GM18861 (cell line): ENCODE results near the gene GPC5.

Source experiments
- ATAC-seq: cut with Tn5 transposase; IDR thresholded peaks from one replicate; pipeline ENCODE4 v1.9.1; 2021; ENCODE audit not compliant: unreplicated experiment

The GPC5 gene

DNA sequence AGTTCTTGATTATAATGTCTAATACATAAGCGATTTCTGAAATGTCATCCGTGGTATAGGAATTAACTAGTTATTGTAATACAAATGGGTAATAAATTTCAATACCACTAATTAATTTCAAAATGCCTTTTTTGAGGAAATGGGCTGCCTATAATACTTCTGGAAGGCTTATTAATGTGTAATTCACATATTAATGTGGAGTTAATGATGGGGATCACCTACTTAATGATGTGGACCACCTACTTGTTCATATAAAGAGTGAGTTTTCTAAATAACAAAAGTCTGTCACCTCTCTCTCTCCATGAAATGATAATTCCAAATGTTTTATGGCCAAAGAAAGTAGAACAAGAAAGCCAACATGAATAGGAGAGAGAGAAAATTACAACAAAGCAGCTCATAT lies 914.4 kb downstream of the GPC5 start:
- no peak for ATAC-seq

DNA sequence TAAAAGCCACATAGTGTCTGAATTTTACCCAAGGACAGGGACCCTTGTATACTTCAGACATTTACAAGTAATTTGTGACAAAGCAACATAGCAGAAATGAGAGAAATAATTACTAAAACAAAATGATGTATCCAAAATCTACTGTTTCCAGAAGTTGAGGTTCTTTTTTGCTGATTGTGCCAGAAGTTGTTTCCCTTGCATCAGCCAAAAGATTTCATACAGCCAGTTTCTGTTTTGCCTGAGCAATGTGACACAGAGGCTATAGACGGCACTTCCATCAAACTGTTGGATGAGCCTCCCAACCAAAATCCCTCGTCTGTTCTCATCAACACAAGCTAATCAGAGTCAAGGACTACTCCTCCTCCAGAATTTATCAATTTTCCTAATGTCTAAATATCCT lies 915.0 kb downstream of the GPC5 start:
- no peak for ATAC-seq

DNA sequence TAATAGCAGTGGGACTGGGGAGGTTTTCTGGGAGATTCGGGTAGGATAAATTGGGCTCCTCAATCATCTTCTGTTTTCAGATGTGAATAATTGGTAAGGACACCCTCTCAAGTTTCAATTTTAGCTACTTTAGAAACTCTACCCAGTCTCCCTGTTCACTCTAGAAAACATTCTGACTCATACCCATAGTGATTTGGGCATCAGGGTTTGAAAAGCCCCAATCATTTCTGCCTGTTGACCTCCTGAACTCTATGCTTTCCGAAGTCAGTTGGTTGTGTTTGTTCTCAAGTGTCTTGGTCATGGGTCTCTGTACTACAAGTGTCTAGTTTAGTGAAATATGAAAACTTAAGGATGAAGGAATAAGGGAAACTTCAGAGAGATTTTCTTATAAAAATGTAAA lies 916.8 kb downstream of the GPC5 start:
- no peak for ATAC-seq

DNA sequence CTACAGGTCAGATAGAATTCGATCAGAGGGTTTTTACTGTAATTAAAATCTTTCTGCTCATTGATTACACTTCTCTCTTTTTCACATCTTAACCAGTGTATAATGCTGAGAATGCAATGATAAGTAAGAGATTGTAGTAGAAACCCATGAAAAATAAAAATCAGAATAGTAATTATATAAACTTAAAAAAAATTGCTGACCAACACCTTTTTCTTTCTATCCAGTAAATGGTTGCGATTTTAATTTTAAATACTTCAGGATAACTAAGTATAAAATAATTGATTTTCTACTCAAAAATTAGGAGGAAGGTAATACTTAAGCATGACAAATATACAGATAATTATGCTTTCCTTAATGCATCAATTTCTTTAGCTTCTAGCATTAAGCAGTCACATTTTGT lies 917.6 kb downstream of the GPC5 start:
- ATAC-seq = no peak

DNA sequence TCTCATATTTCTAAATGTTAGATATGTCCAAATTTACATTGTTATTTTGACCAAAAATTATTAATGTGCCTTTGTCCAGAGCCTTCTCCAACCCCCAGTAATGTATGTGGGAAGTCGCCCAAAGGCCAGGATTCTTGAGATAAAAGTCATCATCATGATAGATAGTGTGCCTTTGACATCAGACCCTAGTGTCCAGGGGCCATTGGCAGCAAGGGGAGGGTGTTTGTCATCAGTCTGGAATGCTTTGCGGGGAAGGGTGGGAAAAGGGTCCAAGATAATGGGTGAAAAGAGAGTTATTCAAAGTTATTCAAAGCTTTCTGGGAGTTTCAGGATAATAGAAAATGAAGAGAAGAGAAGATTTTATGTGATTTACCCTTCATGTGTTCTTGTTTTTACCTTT lies 918.6 kb downstream of the GPC5 start:
- ATAC-seq = no peak

DNA sequence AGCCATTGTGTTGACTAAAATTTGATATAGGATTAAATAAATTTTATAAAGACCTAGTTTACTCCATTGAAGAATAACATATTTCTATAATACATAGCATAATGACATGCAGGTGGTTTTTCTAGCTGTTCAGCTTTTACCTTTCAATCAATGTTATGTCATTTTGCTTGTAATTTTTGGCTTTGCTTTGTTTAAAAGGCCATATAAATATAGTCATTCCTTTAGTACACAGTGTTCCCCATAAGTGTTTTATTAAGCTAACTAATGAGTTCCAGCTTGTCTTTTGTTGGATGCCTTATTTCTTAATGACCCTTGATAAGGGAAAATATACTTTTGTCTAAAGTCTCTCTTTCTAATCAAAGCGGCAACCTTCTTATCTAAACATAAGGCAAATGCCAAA lies 921.9 kb downstream of the GPC5 start:
- no peak for ATAC-seq

DNA sequence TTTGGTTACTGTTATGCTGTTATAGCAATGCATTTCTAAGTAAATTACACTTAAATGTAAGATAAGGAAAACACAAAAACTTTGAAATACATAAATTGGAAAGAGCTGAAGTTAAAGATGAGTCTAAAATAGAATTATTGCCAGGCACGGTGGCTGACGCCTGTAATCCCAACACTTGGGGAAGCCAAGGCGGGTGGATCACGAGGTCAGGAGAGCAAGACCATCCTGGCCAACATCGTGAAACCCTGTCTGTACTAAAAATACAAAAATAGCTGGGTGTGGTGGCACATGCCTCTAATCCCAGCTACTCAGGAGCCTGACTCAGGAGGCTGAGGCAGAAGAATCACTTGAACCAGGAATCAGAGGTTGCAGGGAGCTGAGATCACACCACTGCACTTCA lies 922.8 kb downstream of the GPC5 start:
- ATAC-seq = no peak

DNA sequence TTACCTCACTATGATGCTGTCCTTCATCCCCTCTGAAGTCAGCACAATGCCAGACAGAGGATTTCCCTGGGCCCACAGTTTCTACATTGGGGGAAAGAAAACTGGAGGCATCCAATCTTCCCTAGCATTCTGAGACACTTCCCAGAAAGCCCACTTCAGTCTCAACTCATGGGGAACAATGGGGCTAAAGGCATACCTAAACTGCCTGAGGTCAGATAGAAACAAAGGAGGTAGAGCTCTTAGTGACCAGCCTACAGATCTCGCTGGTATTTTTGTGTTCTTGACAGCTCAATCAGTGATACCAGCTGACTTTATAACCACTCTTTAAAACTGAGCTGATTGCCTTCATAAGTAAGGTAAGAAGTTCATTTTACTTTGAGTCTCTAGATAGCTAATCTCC lies 947.2 kb downstream of the GPC5 start:
- ATAC-seq = no peak

DNA sequence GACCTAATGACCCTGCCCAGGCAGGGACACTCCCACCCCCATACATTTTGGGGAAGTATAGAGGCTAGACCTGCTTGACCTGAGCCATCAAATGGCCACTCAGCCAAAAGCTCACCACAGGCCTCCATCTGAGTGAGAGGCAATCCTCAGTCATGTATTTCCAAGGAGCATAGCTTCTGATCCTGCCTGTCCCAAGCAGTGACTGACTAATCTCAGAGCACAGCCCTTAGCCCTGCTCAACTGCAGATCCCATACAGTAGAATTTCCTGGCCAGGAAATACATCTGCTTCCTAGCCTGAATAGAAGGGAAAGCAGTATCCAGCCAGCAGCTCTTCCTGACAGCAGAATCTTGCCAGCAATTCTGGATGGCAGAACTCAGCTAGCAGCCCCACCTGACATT lies 947.6 kb downstream of the GPC5 start:
- ATAC-seq = no peak

DNA sequence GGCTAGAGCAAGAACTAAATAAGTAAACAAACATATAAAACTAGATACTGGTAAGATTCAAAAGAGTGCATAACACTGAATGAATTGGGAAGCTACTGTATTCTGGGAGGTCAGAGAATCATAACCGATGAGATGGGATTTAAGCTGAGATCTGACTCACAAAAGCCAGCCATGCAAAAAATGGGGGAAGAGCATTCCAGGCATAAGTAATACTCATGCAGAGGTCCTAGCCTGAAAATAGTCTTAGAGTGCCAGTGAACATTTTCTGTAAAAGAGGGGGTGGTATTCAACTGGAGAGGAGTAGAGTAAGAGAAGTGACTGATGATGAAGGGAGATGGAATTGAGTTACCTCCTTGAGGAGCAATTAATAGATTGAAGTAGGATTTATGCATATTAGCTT lies 956.2 kb downstream of the GPC5 start:
- no peak for ATAC-seq

DNA sequence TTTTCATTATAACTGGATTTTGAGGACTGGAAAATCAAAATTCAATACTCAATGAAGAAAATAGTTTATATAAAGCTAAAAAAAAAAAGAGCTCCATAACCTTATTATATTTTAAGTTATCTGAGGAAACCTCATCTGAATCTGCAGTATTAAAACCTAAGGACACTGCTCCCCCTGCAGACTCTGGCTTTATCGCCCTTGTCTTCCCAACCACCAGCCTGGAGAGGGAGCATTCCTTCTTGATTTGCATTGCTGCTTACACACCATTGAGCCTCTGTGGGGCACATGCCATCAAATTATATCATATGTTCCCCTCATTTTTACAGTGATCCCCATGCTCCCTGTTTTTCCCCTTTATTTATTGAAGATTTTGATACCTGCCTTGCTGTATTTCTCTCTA lies 956.8 kb downstream of the GPC5 start:
- no peak for ATAC-seq

DNA sequence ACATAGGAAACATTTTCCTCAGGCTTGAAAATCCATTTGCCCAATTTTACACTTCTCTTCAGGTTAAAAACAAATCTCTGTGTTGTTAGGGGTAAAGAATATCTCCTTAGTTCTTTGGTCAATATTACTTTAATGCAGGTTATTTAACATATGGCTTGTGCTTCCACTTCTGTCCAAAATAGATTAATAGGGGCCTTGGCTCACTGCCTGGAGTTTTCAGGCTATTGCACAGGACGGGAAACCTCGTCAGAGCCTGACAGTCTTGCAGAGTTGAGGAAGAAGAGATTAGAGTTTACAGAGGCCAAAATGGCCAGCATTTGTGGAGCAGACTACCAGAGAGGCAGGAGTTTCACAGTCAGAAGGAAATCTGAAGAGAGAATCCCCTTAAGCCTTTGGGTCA lies 964.3 kb downstream of the GPC5 start:
- ATAC-seq = no peak

DNA sequence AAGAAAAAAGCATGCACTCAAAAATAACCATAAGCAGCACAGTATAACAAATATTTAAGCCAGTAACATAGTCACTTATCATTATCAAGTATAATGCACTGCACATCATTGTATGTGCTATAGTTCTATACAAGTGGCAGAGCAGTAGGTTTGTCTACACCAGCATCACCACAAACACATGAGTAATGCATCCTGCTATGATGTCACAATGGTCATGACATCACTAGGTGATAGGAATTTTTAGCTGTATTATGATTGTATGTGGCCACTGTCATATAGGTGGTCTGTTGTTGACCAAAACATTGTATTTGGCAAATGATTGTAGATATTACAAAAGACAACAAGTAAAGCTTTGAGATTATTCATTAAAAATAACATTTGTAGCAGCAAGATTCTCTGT lies 967.5 kb downstream of the GPC5 start:
- ATAC-seq = no peak

DNA sequence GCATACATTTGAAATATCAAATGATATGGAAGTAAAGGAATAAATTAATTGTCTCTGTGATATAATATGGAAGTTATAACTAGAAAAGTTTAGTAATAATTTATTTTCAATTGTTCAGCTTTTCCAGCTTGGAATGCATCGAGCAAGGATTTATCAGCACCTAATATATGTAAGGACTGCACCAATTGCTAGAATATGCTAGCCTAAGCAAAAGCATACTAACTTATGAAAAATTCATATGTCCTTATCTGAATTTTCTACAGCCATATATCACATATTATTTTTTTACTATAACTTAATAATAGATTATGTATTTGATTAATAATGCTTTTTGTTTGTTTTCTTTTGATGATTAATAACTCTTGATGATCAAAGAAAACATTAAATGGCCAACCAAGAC lies 979.0 kb downstream of the GPC5 start:
- no peak for ATAC-seq

DNA sequence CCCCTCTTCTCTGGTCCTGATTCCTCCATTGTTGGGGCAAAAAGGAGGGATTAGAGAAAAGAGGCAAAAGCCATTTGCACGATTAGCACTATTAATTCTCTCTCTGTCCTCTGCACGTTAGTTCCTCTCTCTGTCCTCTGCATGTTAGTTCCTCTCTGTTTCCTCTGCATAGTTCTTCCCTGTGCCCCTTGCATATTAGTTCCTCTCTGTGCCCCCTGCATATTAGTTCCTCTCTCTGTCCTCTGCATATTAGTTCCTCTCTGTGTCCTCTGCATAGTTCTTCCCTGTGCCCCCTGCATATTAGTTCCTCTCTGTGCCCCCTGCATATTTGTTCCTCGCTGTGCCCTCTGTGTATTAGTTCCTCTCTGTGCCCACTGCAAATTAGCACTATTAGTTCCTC lies 981.0 kb downstream of the GPC5 start:
- ATAC-seq = no peak

DNA sequence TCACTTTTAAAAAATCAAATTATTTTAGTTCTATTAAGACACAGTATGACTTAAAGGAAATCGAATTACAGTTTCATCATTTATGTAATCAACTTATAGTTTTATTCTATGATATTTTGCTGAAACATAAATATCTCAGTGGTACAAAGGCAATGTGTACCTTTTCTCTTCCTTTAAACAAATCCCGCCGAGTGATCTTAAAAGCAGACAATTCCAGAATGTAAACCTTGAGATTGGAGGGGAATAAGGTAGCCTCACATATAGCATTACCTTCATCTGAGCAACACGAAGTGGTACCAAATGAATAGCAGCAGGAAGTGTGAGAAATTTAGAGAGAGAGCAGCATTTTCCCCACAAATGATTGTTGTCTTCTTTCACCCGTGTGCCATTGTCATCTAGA lies 986.0 kb downstream of the GPC5 start:
- no peak for ATAC-seq

DNA sequence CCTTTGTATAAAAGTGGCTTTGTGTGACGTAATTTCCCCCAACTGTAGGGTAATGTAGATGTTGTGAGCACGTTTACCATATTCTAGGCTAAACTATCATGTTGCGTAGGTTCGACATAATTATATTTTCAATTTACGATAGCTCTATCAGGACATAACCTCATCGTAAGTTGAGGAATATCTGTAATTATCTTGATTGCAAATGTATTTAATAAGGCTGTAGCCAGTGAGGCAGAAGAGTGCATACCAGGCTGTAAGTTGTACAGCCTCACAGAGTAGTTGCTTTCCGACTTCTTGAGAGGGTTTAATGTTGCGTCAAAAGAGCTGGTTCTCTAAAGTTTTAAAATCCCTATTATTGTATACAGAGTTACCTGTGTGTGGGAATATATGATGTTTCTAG lies 988.8 kb downstream of the GPC5 start:
- ATAC-seq = no peak

DNA sequence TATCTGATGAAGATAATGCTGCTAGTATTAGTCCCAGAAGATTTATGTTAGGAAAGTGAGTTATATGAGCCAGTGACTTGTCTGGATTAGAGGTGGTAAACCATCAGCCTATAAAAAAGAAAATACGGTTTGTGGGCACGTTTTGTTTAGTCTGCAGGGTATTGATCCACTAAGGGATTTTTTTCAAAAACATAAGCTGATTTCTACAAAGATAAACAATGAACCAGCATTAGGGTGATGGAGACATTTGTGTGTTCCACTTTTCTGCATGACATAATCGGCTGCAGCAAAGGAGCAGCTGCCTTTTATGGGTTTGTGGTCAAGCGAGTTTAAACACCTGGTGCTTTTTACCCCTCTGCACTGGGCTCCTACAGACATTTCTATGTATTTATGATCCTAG lies 991.8 kb downstream of the GPC5 start:
- ATAC-seq = no peak

DNA sequence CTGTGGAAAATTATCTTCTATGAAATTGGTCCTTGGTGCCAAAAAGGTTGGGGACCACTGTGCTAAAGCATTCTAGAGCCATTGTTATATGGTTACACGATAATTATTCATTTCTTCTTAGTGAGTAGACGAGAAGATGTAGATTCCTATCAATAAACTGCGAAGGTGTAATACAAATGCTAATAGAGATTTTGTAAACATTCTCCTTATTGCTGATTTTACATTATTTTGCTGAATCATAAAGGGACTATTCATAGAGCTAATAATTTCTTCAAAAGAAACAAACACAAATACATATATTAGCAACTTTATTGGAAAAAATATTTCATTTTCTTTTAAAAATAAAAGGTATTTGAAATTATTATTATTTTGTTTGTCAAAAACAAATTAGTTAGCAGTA lies 1005.2 kb downstream of the GPC5 start:
- ATAC-seq = no peak

DNA sequence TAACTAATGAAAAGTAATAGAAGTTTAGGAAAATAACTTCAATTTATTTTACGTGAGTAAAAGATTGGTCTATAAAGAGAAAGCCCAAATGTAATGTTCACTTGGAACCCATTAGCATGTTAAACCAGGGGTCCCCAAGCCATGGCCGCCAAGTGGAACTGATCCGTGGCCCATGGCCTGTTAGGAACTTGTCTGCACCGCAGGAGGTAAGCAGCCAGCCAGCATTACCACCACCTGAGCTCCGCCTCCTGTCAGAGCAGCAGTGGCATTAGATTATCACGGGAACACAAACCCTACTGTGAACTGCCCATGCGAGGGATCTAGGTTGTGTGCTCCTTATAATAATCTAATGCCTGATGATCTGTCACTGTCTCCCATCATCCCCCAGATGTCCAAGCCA lies 1009.4 kb downstream of the GPC5 start:
- ATAC-seq = no peak

DNA sequence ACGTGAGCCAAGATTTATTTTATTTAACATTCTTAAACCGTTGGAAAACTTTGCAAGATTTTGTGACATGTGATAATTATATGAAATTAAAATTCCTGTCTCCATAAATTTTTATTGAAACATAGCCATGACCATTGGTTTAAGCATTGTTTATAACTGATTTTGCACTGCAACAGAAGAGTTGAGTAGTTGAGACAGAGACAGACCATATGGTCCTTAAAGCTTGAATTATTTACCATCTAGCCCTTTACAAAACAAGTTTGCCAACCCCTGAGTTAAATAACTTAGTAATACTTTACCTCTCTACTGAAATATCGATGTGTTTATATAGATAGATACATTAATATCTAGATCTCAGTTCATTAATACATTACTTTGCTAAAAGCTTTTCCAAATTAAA lies 1014.1 kb downstream of the GPC5 start:
- no peak for ATAC-seq

DNA sequence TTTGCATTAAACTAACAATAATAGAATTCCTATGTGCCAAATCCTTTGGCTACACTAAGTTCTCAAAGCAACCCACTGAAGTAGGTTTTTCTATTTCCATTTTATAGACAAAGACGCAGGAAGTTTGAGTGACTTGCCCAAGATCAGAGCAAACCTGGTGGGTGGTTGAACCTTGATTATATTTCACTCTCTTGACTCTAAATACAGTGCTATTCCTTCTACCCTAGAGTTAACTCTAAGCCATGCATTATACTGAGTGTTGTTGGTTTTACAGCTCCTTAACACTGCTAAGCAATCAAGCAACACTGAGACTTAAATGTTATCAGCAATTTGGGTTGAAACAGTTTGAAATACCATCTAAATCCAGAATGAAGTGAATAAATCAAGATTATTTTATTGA lies 1014.6 kb downstream of the GPC5 start:
- ATAC-seq = no peak

DNA sequence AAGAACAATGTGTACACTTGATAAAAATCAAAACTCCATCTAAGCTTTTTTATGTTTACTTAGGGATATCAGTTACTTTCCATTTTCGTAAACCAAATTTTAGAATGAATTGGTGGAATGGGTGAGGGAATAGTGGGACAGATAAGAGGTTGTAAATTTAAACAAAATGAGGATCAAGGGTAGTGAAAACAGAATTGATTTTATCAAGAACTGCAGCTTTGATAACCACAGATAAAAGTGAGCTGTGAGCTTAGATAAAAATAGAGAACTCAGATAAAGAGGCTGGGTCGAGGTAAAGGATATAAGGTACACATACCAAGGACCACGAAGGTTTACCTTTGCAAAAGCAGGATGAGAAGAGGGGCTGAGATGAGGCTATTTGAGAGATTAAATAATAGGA lies 1015.0 kb downstream of the GPC5 start:
- ATAC-seq = no peak

DNA sequence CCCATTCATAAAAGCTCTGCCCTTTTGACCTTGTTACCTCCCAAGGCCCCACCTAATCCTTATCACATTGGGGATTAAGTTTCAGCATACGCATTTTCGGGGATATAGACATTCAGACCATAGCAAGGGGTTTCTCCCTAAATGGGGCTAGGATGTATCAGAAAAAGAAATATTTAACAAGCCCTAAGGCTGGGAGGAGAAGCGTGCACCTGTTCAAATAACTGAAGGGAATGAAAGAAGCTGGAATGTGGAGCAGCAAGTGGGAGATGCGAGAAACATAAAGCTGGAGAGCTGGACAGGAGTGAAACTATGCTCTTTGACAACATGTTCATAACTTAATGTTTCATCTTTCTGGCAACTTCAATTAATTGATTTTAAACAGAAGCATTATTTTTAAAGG lies 1016.4 kb downstream of the GPC5 start:
- no peak for ATAC-seq
